HG03139 (cell line): ENCODE data around the gene ZBTB45.
"Not testable (repeated sequence)": the region's sequence is repeated elsewhere in the genome, so short reads cannot be mapped to it uniquely, and the experiment has no call there.

Experiments
- ATAC-seq: cut with Tn5 transposase; IDR thresholded peaks from one replicate; pipeline ENCODE4 v1.9.1; 2021; ENCODE audit not compliant: unreplicated experiment

The ZBTB45 gene

DNA sequence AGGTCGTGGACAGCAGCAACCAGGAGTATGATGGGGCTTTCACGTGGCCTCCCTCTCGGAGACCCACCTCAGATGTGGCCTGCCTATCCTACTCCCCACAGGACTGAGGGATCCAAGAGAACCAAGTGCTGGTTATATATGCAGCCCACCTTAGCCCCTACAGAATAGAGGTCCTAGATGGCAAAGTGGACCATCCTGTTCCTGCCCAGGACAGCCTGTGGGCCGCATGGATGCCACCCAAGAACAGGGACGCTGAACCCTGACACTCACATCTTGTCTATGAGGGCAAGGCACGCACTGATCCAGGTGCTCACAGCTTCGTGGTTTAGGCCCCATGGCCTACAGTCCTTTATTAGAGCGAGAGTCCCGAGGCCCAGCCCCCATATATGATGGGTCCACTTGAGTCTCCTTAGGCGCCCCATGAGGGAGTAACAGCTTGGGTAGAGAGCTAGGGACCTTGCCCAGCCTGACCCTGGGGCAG, 6.4 kb downstream of the ZBTB45 start:
- ATAC-seq = no peak

- no peak for ATAC-seq
Observed at GRCh38 chr19:58511353-58512208, 8.0 kb downstream of the ZBTB45 start, which contains the start of gene SLC27A5. SLC27A5 (minus strand) TSS chr19:58511992; CDS start chr19:58511955, 37 bp downstream.

DNA sequence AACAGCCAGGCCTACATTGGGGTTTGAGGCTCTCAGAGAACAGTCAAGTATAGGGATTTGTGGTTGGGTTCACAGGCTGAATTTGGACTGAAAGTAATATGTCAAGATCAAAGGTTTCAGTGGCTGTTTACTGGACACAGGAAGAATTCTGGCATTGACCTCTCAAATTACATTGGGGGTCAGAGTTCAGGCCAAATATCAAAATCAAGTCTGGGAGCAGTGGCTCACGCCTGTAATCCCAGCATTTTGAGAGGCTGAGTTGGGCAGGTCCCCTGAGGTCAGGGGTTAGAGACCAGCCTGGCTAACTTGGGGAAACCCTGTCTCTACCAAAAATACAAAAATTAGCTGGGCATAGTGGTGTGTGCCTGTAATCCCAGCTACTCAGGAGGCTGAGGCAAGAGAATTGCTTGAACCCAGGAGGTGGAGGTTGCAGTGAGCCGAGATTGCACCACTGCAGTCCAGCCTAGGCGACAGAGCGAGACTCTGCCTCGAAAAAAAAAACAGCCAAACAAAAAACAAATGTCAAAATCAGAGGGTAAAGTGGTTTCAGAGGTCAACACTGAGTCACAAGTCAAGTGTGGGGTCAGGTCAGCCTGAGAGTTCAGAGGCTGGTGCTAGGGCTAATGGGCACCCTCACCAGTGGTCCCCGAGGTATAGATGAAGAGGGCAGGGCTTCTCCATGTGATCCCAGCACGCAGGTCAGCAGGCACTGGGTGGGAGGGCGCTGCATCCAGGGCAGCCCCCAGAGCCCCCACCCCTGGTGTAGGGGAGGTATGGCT, 9.3 kb downstream of the ZBTB45 start:
- no peak for ATAC-seq

DNA sequence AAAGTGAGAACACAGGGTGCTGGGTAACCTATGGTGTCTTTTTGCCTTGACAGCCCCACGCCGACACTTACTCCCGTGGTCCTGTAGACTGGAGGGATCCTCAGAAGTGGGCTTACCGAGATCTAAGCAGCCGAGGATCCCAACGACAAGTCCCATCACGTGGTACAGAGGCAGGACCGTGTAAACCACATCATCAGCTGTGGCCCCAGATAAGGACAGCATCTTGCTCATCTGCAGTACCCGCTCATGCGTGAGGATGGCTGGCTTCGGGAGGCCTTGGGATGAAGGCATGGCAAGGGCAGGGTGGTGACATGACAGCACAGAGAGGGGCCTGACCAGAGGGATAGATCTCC, 9.9 kb downstream of the ZBTB45 start:
- no peak for ATAC-seq

- ATAC-seq = not testable (repeated sequence)
Observed at GRCh38 chr19:58507602-58508223, 11.9 kb downstream of the ZBTB45 start.

DNA sequence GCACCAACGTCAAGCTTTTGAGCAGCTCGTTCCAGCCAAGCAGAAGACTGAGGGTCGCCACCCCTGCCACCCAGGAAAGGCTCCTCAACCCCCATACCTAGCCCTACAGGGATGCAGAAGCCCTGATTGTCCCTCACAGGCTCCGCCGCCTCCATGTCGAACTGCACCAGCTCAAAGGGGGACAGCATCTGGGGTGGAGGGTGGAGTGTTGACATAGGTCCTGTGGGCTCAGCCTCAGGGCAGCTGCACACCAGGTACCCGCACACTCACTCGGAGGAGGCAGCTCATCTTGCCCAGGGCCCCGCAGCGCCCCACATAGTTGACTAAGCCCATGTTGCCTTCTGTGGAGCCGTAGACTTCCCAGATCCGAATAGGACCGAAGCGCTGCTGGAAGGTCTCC, 19.4 kb downstream of the ZBTB45 start:
- no peak for ATAC-seq

- peak; percentile 86 for ATAC-seq
Observed at GRCh38 chr19:58499021-58499927, 20.3 kb downstream of the ZBTB45 start.

DNA sequence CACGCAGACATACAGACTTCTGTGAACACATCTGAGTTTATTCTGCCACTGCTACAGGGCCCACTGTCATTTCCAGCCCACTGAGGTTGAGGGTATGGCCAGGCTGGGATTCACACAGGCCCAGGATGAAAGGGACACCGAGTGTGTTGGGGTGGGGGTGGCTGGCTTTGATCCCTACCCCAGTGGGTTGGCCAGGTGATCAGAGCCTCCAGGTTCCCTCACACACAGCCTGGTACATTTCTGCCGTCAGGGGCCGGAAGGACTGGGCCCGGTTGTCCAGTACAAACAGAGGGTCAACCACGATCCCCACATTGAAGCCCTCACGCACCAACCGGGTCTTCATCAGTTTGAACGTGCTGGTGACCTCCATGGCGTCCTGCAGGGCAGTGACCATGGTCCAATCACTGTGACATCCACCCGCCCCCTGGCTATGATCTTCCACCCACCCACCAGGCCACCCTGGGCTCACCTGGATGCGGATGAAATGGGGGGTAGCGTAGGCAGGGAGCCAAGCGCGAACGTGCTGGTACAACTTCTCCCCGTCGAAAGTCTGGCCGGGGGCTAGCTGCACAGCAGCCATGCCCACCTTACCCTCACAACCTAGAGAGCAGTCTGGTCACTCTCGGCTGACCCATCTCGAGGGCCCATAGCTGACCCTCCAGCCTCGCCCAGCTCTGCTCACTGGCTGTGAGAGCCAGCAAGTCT, 21.1 kb downstream of the ZBTB45 start:
- no peak for ATAC-seq

GRCh38 chr19:58497634-58498170, 21.9 kb downstream of the ZBTB45 start:
- ATAC-seq = no peak

DNA sequence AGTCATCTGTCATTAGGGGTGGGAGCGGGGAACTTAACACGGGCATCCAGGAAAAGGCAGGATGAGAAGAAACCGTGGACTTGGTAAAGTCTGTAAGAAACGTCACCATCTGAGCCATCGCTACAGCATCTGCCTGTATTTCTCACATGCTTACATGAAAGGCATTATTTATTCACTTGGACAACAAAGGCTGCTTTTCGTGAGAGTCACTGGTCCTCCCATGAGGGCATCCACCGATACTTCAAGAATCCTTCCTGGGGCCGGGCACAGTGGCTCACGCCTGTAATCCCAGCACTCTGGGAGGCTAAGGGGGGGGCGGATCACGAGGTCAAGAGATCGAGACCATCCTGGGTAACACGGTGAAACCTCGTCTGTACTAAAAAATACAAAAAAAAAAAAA, 27.3 kb downstream of the ZBTB45 start:
- no peak for ATAC-seq

DNA sequence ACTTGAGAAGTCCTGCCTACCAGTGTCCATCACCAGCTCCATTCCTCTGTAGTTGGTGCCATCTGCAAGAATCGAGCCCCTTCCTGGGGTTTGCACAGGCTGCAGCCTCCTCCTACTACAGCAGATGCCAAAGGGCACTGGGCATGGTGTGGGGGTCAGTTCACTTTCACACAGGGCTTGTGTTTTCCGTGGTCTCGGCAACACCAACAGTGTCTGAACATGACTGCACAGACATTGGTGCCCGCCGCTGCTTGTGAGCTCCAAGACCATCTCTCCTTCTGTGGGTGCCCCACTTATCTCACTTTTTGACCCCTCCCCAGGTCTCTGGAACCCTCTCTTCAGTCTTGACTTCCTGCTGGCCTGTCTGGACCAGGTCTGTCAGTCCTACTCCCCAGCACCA, 28.2 kb downstream of the ZBTB45 start:
- ATAC-seq = no peak

DNA sequence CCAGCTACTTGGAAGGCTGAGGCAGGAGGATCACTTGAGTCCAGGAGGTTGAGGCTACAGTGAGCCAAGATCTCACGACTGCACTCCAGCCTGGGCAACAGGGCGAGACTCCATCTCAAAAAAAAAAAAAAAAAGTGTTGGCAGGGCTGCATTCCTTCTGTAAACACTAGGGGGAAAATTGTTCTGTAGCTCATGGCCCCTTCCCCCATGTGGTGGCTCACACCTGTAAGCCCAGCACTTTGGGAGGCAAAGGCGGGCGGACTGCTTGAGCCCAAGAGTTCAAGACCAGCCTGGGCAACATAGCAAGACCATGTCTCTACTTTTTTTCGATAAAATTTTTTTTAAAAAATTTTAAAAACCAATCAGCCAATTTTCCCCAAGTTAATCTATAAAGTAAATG, 35.3 kb downstream of the ZBTB45 start:
- ATAC-seq = not testable (repeated sequence)

GRCh38 chr19:58483776-58484175, 35.8 kb downstream of the ZBTB45 start:
- no peak for ATAC-seq

GRCh38 chr19:58482372-58482771, 37.2 kb downstream of the ZBTB45 start:
- no peak for ATAC-seq

- ATAC-seq = no peak
Observed at GRCh38 chr19:58480831-58481230, 38.8 kb downstream of the ZBTB45 start.

GRCh38 chr19:58480481-58480830, 39.2 kb downstream of the ZBTB45 start:
- no peak for ATAC-seq

DNA sequence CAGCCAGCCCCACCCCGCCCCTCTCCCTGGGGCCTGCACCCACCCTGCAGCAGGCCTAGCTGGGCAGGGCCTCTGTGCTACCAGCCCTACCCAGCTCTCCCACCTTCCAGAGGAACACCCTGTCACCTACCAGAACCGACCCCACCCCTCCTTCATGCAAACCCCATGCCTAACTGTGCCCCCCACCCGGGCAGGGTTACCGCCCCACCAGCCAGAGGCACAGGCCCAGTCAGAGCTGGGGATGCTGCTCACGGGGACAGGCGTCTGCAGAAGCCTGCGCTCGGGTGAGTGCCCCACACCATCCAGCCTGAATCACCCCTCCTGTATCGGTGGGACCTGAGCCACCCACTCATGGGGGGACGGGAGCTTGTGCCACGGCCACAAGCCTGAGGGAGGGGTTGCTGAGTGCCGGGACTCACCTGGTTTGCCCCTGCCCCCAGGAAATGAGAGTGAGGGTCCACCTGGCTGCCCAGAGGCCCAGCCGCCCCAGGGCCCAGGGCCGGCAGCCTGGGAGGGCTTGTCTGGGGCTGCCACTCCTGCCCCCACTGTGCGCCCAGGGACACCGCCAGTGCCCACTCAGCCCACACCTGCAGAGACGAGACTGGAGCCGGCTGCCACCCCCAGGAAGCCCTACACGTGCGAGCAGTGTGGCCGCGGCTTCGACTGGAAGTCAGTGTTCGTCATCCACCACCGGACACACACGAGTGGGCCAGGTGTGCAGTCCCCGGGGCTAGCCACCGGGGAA, 39.7 kb downstream of the ZBTB45 start:
- ATAC-seq = no peak

DNA sequence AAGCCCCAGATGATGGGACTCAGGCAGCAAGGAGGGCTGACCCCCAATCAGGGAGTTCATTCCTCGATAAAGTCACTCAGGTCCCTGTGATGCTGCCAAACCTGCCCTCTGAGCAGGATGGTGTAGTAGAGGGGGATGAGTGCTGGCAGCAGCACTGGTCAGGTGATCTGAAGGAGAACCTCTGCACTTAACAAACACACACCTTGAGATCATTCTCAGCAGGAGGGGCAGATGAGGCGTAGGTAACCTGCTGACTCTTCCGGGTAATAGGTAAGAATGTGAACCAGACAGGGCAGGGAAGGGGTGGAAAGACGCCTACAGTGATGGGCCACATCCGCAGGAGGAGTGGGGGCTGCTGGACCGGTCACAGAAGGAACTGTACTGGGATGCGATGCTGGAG, 40.3 kb downstream of the ZBTB45 start:
- no peak for ATAC-seq

- no peak for ATAC-seq
Observed at GRCh38 chr19:58477871-58478270, 41.7 kb downstream of the ZBTB45 start.
